Hepatocyte (in vitro differentiated cells): Measurements from ENCODE around the gene ZDHHC4.

ENCODE experiments used
- CTCF ChIP-seq: fragments of 200-600 bp; sonication (generic); IDR thresholded peaks from 2 replicates; pipeline ENCODE4 v1.5.1; 2016; ENCODE audit warnings: antibody characterized with exemption, mild to moderate bottlenecking; ENCODE audit not compliant: poor library complexity
- EZH2 ChIP-seq: fragments of 200-600 bp; sonication (generic); IDR thresholded peaks from 2 replicates; pipeline ENCODE4 v1.6.1; 2016; ENCODE audit warnings: antibody characterized with exemption, mild to moderate bottlenecking, borderline replicate concordance
- EZH2phosphoT487 ChIP-seq: fragments of 200-600 bp; sonication (generic); IDR thresholded peaks from one replicate; pipeline ENCODE4 v1.6.1; 2018; ENCODE audit warnings: antibody characterized with exemption, mild to moderate bottlenecking, low read depth, moderate library complexity; ENCODE audit not compliant: unreplicated experiment, severe bottlenecking

- TF ChIP-seq CTCF (no peak), EZH2 (no peak), EZH2phosphoT487 (no peak)
These were observed 15.1 kb upstream of the ZDHHC4 start for GRCh38 chr7:6562106-6562505.
